Erythroblast (primary cell): ENCODE results near the gene FAM111A.

Experiments used
- DNase-seq, 2 experiments: peaks; one replicate each; lab custom pipeline; 2025; lab: John Stamatoyannopoulos, UW
- GATA1 ChIP-seq: IDR thresholded peaks from 2 replicates; pipeline ENCODE4 v1.6.1; 2011; ENCODE audit warnings: low read depth, mild to moderate bottlenecking, control low read depth, low read length, moderate library complexity
- POLR2A ChIP-seq: IDR thresholded peaks from 2 replicates; pipeline ENCODE4 v1.6.1; 2011; ENCODE audit warnings: mild to moderate bottlenecking, low read length

The FAM111A gene

DNA sequence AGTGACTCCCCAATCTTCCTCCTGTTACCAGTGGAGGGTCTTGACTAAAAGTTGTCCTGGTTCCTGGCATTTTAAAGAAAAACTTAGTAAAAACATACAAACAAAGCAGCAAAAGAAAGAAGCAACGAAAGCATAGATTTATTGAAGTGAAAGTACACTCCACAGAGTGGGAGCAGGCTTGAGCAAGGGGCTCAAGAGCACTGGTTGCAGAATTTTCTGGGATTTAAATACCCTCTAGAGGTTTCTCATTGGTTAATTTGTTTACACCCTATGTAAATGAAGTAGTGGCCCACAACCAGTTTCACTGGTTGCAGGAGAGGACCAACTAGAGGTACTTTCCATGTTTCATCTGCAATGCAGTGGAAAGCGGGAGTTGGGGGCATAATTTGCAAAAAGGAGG is 24.9 kb upstream of the FAM111A start:
- no peak for DNase-seq
- no peak for TF ChIP-seq GATA1
- TF ChIP-seq POLR2A = no peak

DNA sequence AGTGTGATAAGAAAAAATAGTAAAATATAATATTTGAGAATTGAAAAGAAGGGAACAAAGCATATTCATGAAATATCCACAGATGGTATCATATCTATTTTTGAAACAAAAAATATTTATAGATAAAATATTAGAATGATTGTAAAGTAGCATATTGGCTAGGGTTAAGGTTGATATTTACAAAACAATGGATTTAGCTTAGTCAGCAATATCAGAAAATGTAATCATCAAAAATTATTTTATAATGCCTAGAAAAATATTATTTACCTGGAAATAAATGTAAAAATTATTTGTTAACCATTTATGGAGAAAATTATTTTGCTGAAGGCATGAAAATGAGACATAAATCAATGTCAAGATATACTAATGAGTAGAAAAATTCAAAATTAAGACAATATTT is 22.8 kb upstream of the FAM111A start:
- DNase-seq = no peak
- no peak for TF ChIP-seq GATA1
- TF ChIP-seq POLR2A = no peak

DNA sequence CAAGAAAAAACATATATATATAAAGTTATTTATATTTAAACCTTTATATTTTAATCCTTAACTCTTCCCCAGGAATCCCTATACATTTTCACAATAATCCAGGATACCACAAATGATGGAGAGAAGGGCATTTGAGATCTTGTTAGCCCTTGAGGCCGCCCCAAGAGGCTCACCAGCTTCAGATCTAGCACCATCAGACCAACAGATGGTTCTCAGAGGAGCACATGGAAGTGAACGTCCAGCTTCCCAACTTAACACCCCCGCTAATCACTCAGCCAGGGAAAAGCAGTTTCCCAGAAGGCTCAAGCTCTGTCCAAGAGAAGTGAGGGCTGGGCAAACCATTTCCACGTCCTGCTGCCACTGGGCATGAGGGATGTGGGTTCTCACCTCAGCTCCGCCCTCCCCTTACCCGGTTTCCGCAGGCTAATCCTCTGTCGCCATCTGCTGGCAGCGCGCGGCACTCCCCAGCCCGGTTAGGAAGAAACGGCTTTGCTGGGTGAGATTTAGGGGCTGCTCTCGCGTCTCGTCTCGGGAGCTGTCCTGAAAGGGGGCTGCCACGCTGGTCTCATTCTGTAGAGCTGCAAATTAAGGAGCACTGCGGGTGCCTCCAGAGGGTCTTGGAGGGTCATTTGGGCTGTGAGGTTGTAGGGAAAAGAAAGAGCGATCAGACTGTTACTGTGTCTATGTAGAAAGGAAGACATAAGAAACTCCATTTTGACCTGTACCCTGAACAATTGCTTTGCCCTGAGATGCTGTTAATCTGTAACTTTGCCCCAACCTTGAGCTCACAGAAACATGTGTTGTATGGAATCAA is 6.8 kb upstream of the FAM111A start:
- TF ChIP-seq POLR2A = no peak
- DNase-seq = peak; percentile 72 to 85

DNA sequence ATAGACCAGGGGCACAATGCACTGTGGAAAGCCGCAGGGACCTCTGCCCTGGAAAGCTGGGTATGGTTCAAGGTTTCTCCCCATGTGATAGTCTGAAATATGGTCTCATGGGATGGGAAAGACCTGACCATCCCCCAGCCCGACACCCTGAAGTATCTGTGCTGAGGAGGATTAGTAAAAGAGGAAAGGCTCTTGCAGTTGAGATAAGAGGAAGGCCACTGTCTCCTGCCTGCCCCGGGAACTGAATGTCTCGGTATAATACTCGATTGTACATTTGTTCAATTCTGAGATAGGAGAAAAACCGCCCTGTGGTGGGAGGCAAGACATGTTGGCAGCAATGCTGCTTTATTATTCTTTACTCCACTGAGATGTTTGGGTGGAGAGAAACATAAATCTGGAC is 6.1 kb upstream of the FAM111A start:
- peak in 1 of 2 experiments; percentile 21 for DNase-seq

DNA sequence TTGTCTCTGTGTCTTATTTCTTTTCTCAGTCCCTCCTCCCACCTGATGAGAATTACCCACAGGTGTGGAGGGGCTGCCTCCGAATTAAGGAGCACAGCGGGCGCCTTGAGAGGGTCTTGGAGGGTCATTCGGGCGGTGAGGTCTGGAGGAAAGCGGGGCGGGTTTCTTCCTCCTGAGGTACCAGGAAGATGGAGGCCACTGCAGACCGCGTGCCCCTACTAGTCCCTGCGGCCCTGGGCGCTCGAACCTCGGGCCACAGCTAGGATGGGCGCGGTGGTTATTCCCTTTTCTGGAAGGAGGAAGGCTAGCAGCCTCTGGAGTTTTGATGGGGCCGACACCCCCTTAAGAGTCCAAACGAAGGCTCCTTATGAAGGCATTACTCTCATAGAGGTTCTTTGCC is 5.5 kb upstream of the FAM111A start:
- DNase-seq = no peak
- TF ChIP-seq GATA1 (no peak), POLR2A (no peak)

DNA sequence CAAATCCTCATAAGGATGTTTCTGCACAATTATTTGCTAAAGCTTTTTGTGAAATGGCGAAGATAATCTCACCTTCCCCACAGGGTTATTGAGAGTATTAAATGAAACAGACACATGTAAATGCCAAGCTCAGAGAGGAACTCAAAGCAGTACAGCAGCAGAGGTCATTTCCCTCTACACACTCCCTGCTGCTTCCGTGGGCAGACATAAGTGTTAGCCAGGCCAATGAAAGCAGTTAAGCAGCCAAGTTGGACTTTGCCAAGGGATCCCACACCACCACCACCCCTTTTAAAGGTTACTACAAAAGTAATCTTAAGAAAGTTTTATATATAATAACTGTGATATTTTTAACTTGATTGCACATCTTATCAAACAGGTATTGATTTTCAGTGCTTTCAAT is 4.0 kb upstream of the FAM111A start:
- TF ChIP-seq GATA1 (no peak), POLR2A (no peak)
- DNase-seq = no peak

DNA sequence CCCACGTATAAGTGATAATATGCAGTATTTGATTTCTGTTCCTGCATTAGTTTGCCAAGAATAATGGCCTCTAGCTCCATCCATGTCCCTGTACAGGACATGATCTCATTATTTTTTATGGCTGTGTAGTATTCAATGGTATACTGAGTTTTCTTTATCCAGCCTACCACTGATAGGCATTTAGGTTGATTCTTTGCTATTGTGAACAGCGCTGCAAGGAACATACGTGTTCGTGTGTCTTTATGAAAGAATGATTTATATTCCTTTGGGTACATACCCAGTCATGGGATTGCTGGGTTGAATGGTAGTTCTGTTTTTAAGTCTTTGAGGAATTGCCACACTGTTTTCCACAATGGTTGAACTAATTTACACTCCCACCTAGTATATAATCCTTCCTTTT is 1.5 kb upstream of the FAM111A start:
- TF ChIP-seq GATA1 (no peak), POLR2A (no peak)
- no peak for DNase-seq

DNA sequence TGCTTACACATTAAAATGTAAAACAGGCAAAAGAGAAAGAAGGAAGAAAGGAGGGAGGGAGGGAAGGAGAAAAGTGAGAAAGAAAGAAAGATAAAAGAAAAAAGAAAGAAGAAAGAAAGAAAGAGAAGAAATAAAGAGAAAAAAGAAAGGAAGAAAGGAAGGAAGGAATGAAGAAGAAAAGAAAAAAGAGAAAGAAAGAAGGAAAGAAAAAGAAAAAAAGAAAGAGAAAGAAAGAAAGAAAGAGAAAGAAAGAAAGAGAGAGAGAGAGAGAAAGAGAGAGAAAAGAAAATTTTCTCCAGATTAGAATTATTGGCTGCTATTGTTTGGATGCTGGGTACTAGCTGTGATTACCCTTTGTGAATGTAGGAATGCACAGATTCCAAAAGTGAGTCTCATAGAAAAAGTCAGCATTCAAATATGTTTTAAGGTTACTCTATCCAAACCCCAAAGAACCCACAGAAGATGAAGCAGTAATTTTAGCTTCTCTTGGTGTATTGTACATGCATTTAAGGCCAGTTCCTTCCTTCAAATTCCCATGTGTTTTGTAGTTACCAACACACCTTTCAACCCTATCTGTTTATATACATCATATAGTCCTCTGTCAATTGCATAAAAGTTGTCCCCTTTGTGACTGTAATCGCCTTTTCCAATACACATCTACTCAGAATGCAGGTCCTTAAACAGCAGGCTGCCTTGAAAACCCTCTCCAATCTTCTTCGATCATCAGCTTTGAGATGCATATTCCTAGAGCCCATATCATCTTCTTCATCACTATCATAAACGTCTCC is 789 bp upstream of the FAM111A start:
- no peak for DNase-seq
- no peak for TF ChIP-seq POLR2A
- TF ChIP-seq GATA1 = no peak

DNA sequence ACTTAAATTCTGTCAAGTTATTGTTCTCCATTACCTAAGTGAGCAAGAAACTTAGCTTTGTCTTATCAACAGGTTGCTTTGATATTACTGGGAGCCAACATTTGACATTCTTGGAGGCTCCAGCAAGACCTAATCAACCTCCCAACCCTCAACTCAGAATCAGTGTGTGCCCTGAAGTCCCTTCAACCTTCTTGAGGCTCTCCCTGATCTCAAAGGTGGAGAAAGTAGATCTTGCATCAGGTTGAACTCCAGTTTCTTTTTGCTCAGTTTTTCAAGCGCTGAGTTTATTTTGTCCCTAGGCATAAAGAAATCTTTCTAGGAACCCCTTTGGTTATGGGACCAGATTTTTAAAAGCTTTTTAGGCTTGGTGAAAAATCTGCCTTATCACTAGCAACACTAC is 1.4 kb downstream of the FAM111A start:
- DNase-seq = peak; percentile 36 to 56
- TF ChIP-seq POLR2A (no peak), GATA1 (no peak)

DNA sequence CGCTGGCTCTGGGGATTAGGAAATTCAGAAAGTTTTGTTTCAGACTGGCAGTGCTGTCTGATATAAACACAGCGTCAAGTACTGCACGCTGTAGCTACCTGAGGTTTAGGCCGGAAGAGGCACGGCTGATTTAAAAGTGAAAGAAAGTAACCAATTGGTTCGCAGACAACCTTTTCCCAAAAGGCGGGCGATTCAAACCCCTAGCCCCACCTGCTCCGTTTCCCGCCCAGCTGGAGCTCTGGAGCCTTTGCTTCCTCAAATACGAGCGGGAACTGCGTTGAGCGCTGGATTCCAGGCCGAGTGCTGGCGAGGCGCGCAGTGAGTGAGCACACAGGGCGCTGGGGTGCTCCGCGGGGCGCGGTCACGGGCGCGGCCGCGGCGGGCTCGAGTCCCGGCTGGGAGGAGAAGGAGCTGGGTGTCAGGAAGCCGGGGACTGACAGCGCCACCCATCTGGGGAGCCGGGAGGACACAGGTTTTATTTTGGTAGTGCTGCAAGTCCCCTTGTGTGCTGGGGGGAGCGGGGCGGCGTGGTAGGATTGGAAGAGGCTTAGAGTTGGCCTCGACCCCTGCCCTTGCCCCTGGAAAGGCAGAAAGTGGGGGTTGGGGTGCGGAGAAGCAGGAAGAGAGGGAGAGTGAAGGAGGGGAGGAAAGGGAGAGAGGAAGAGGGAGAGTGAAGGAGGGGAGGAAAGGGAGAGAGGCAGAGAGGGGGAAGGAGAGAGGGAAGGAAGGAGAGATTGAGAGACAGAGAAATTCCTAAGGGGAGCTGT is 2.1 kb downstream of the FAM111A start:
- peak; percentile 50 for TF ChIP-seq POLR2A
- no peak for TF ChIP-seq GATA1
- peak; percentile 87 to 88 for DNase-seq

DNA sequence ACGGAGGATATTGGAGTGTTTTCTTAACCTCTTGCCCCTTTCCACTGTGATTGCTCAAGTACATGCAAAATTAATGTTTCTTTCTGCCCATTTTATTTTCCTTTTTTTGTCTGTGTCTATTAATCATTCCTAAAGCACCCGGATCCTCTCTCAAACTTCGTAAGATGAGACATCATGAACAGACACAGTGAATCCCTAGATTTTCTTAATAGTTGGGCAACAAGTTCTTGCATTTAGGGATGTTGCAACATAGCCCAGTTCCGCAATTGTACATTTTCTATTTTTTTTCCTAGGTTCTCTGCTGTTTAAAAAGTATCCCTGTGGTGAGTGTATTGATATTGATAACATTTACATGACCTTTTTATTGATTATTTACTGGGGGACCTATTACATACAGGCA is 2.9 kb downstream of the FAM111A start:
- peak in 1 of 2 experiments; percentile 36 for DNase-seq
- TF ChIP-seq GATA1 (no peak), POLR2A (no peak)

DNA sequence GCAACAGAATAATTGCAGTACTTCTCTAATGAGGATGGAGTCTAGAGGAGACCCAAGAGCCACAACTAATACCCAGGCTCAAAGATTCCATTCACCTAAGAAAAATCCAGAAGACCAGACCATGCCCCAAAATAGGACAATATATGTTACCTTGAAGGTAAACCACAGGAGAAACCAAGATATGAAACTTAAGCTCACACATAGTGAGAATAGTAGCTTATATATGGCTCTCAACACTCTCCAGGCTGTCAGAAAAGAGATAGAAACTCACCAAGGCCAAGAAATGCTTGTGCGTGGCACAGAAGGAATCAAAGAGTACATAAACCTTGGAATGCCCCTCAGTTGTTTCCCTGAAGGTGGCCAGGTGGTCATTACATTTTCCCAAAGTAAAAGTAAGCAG is 9.1 kb downstream of the FAM111A start:
- no peak for TF ChIP-seq POLR2A
- no peak for TF ChIP-seq GATA1

DNA sequence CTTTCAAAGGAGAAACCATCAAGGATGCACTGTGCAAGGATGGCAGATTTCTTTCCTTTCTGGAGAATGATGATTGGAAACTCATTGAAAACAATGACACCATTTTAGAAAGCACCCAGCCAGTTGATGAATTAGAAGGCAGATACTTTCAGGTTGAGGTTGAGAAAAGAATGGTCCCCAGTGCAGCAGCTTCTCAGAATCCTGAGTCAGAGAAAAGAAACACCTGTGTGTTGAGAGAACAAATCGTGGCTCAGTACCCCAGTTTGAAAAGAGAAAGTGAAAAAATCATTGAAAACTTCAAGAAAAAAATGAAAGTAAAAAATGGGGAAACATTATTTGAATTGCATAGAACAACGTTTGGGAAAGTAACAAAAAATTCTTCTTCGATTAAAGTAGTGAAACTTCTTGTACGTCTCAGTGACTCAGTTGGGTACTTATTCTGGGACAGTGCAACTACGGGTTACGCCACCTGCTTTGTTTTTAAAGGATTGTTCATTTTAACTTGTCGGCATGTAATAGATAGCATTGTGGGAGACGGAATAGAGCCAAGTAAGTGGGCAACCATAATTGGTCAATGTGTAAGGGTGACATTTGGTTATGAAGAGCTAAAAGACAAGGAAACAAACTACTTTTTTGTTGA is 9.8 kb downstream of the FAM111A start:
- no peak for TF ChIP-seq POLR2A
- no peak for TF ChIP-seq GATA1
- DNase-seq = no peak

More for the DNA sequence above, 9.1 kb downstream of the FAM111A start:
- no peak for DNase-seq
